Measurements from ENCODE around the gene ZNF681. TPM values are rescaled to one million over a fixed set of nuclear protein-coding genes. Genes with fewer than 3 reads are reported as not detected.

ZNF681 gene
- total and polyA plus RNA-seq, 2 of the 4 experiments (the other 2 are of a cell fraction), result 0.15 to 0.54 TPM

GRCh38 chr19:23774524-23774971, 15.9 kb upstream of the ZNF681 start:
- TF ChIP-seq SMC3 (IDR thresholded peaks at IDR 0.05; ENCODE audit: low read depth, low read length) (no peak), POLR2A (IDR thresholded peaks at IDR 0.05; ENCODE audit: low read depth, low read length) (no peak), RCOR1 (IDR thresholded peaks at IDR 0.05; ENCODE audit: insufficient replicate concordance, low read length) (no peak), FOS (IDR thresholded peaks at IDR 0.05; ENCODE audit: low read depth, low read length) (no peak), MAZ (IDR thresholded peaks at IDR 0.05; ENCODE audit: borderline replicate concordance, low read depth, low read length) (no peak), CEBPB (IDR thresholded peaks at IDR 0.05; ENCODE audit: low read depth, low read length) (no peak), NFE2L2 (IDR thresholded peaks at IDR 0.05; ENCODE audit: low read depth, low read length) (no peak)
- in situ Hi-C loops (cut with MboI; ENCODE audit: low sequenced_read_pairs), result no loop called here
- no peaks in the 10 kb centered on the region; the same call in none of the 2 replicates for H3K9me3 ChIP-seq (ENCODE audit: control insufficient read depth, insufficient read depth, low read length)

More at GRCh38 chr19:23774524-23774971, 15.9 kb upstream of the ZNF681 start:
- Histone ChIP-seq H3K4me3 (ENCODE audit: insufficient read depth, low read depth, low read length) (no peak overlapping the region), H4K91ac (ENCODE audit: insufficient read depth, low read depth, low read length) (no peak overlapping the region), H3K9me1 (ENCODE audit: insufficient read depth, low read length) (no peaks in the 10 kb centered on the region), H2AFZ (replicated peaks; ENCODE audit: low read length, poor library complexity) (no peak overlapping the region), H3K36me3 (ENCODE audit: control insufficient read depth, insufficient read depth, low read length) (no peaks in the 10 kb centered on the region), H2AK5ac (ENCODE audit: low read depth, low read length) (no peak overlapping the region), H3K4me1 (ENCODE audit: control insufficient read depth, insufficient read depth, low read length) (no peaks in the 10 kb centered on the region), H3K23ac (ENCODE audit: low read depth, low read length) (no peak overlapping the region), H3K18ac (ENCODE audit: low read depth, low read length) (no peak overlapping the region), H2BK15ac (ENCODE audit: low read depth, low read length) (no peak overlapping the region), H4K8ac (ENCODE audit: low read depth in 2 of 2, low read length in 2 of 2) (no peak overlapping the region), H3K27me3 (ENCODE audit: control insufficient read depth, insufficient read depth, low read length) (no peaks in the 10 kb centered on the region), H2AK9ac (replicated peaks; ENCODE audit: low read depth, low read length, poor library complexity) (no peak overlapping the region), H3K4ac (ENCODE audit: low read depth, low read length) (no peak overlapping the region), H3K9ac (ENCODE audit: low read depth, low read length) (no peak overlapping the region), H3K14ac (replicated peaks; ENCODE audit: low read depth, low read length) (no peak overlapping the region), H3K79me1 (ENCODE audit: low read depth in 1 of 2, low read length in 2 of 2) (no peaks in the 10 kb centered on the region; a peak in 1 of 4 replicates), H4K20me1 (ENCODE audit: insufficient read depth, low read length) (no peaks in the 10 kb centered on the region; the same call in 1 of the 2 replicates), H4K5ac (ENCODE audit: low read depth, low read length) (no peak overlapping the region), H3K27ac (ENCODE audit: insufficient read depth, low read length) (no peak overlapping the region), H3K4me2 (ENCODE audit: low read depth, low read length) (no peak overlapping the region), H2BK20ac (ENCODE audit: low read depth, low read length) (no peak overlapping the region), H3K56ac (ENCODE audit: extremely low read depth, insufficient read depth, low read length) (no peak overlapping the region), H2BK120ac (ENCODE audit: low read depth, low read length) (no peak overlapping the region), H2BK5ac (ENCODE audit: low read depth, low read length, poor library complexity, severe bottlenecking) (no peak overlapping the region)
- no peak for ATAC-seq (ENCODE audit: low read depth)
- CTCF ChIA-PET, result no interaction called here
- no TSS peak for BruUV-seq (replicated peaks)
- POLR2A ChIA-PET (ENCODE audit: unreplicated experiment), result no interaction called here
- dilution Hi-C loops (cut with HindIII; ENCODE audit: low sequenced_read_pairs, unreplicated experiment), result no loop called here
- intact Hi-C loops (cut with micrococcal nuclease), result no loop called here
- no peak for DNase-seq

Data from IMR-90 (cell line).